Keratinocyte (primary cell): ENCODE data around the gene ZNF467. TPM values are rescaled to one million over a fixed set of nuclear protein-coding genes. Genes with fewer than 3 reads are reported as not detected.

Experiments used
- DNase-seq: peaks from one replicate; pipeline ENCODE4 v3.0.0-alpha.2; 2011; ENCODE audit warnings: low read depth, missing footprints, low spot score
- FAIRE-seq: peaks from 2 replicates; lab custom pipeline; 2011; peaks lifted over from hg19 to GRCh38; lab: Jason Lieb, UNC
- H2AFZ ChIP-seq: 2 replicates; pipeline ENCODE4 v1.6.0; 2012; ENCODE audit warnings: low read length, control low read depth, inconsistent platforms; ENCODE audit not compliant: control insufficient read depth
- H3K27ac ChIP-seq: 2 replicates; pipeline ENCODE4 v1.5.1; 2011; ENCODE audit warnings: low read length; ENCODE audit not compliant: control insufficient read depth, insufficient read depth
- H3K27me3 ChIP-seq: 3 replicates; pipeline ENCODE4 v1.6.0; 2011; ENCODE audit warnings: low read length; ENCODE audit not compliant: control insufficient read depth, insufficient read depth; ENCODE audit errors: extremely low read depth
- H3K36me3 ChIP-seq, 2 experiments: 2 replicates in 1 of 2; 3 replicates in 1 of 2; pipeline ENCODE4 v1.5.1; 2011; ENCODE audit warnings: low read length in 2 of 2, mild to moderate bottlenecking in 1 of 2; ENCODE audit not compliant: control insufficient read depth in 2 of 2, insufficient read depth in 2 of 2; ENCODE audit errors: extremely low read depth in 1 of 2
- H3K4me1 ChIP-seq: 3 replicates; pipeline ENCODE4 v1.5.1; 2011; ENCODE audit warnings: low read length; ENCODE audit not compliant: control insufficient read depth, insufficient read depth; ENCODE audit errors: extremely low read depth
- H3K4me2 ChIP-seq: 3 replicates; pipeline ENCODE4 v1.6.0; 2011; ENCODE audit warnings: low read depth, low read length; ENCODE audit not compliant: control insufficient read depth, insufficient read depth; ENCODE audit errors: extremely low read depth
- H3K4me3 ChIP-seq, 3 experiments: fragments of 200-600 bp in 1 of 3; sonication (generic) in 1 of 3; 2 replicates in 2 of 3; 3 replicates in 1 of 3; pipeline ENCODE4 v1.5.1; 2011 to 2016; ENCODE audit warnings: low read length in 3 of 3, mild to moderate bottlenecking in 3 of 3, control low read depth in 2 of 3, inconsistent platforms in 1 of 3, low read depth in 1 of 3, mixed read lengths in 1 of 3, mixed run types in 1 of 3, moderate library complexity in 1 of 3; ENCODE audit not compliant: control insufficient read depth in 2 of 3, insufficient read depth in 2 of 3; ENCODE audit errors: extremely low read depth in 1 of 3
- H3K79me2 ChIP-seq: 2 replicates; pipeline ENCODE4 v1.6.0; 2012; ENCODE audit warnings: low read length; ENCODE audit not compliant: control insufficient read depth, insufficient read depth
- H3K9ac ChIP-seq: 3 replicates; pipeline ENCODE4 v1.6.0; 2011; ENCODE audit warnings: low read length; ENCODE audit not compliant: control insufficient read depth, insufficient read depth; ENCODE audit errors: extremely low read depth
- H3K9me1 ChIP-seq: 3 replicates; pipeline ENCODE4 v1.6.0; 2011; ENCODE audit warnings: low read length; ENCODE audit not compliant: control insufficient read depth, insufficient read depth; ENCODE audit errors: extremely low read depth
- H3K9me3 ChIP-seq: 2 replicates; pipeline ENCODE4 v1.5.1; 2012; ENCODE audit warnings: low read depth, low read length; ENCODE audit not compliant: control insufficient read depth
- H4K20me1 ChIP-seq: 3 replicates; pipeline ENCODE4 v1.6.0; 2011; ENCODE audit warnings: low read length; ENCODE audit not compliant: control insufficient read depth, insufficient read depth; ENCODE audit errors: extremely low read depth
- EZH2 ChIP-seq: IDR thresholded peaks from one replicate; pipeline ENCODE4 v1.6.1; 2012; ENCODE audit warnings: inconsistent platforms, mild to moderate bottlenecking, low read length, moderate library complexity
- dilution Hi-C: fragments of 300-500 bp; cut with MboI; formaldehyde crosslinking; loops from one replicate; pipeline ENCODE4 v1.7.0; 2020; ENCODE audit warnings: low sequenced_read_pairs; ENCODE audit not compliant: extremely low pct_ligation_motif_present
- polyA plus RNA-seq, 5 experiments: library from polyadenylated mRNA; depleted of rRNA in 3 of 5; stranded (reverse) in 3 of 5; stranded (forward) in 1 of 5; unstranded in 1 of 5; fragments of >200 nt; gene quantifications; 1 replicate in 1 of 5; 2 replicates in 3 of 5; 3 replicates in 1 of 5; pipeline versions ENCODE4 v1.2.1 to v1.2.3, GENCODE V29; 2011 to 2012; ENCODE audit warnings: missing spikeins in 2 of 5, low read depth in 1 of 5, low replicate concordance in 1 of 5
- TF ChIP-seq, protein P1 (sequence below), 3 experiments: IDR thresholded peaks in 1 of 3; conservative IDR thresholded peaks in 1 of 3; optimal IDR thresholded peaks in 1 of 3; 2 replicates in 2 of 3; 3 replicates in 1 of 3; pipeline versions ENCODE3 to v1.5.1; 2011; ENCODE audit warnings: low read length in 3 of 3, mild to moderate bottlenecking in 3 of 3, moderate library complexity in 2 of 3, control low read depth in 1 of 3, inconsistent platforms in 1 of 3; ENCODE audit not compliant: insufficient read depth in 2 of 3; ENCODE audit errors: extremely low read depth in 1 of 3

The ZNF467 gene
- polyA plus RNA-seq, 1 donor (not counting 4 experiments of a cell fraction or from before 2014, with no cell fraction given), result 0.31 TPM

DNA sequence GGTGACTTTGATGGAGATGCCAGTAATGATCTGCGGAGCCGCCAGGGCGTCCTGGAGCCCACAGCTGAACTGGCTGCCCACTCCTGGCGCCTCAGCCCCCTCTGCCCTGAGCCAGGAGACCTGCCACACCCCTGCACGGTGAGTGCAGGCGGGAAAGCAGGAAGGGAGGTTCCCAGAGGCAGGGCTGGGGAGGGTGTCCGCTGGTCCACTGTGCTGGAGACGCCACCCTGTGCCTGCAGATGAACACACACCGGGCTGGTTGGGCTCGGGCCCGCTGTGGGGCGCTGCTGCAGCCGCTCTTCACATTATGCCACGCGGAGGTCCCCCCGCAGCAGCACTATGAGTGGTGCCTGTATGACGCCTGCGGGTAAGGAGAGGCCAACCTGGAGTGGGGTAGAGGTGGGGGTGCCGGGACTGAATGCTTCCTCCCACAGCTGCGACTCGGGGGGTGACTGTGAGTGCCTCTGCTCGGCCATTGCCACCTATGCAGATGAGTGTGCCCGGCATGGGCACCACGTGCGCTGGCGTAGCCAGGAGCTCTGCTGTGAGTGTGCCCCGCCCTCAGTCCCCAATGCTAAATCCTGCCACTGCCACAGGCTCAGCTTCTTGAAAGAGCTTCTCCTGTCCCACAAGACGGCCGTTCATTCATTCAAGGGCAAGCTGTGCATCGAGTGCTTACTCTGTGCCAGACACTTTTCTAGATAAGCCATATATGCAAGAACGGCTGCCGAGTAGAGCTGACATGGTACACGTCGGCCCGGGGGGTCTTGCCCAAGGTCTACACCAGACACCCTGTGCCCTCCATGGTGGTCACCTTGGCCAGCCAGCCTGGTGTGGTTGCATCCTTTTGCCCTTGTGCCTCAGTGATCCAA lies 14.3 kb upstream of the ZNF467 start:
- Histone ChIP-seq H3K36me3 (no peaks in the 10 kb centered on the region), H3K4me1 (peaks cover 2% of the 10 kb centered on the region), H3K4me2 (peak overlapping the region; percentile 29), H3K4me3 (no peak overlapping the region), H4K20me1 (no peaks in the 10 kb centered on the region), H3K9me1 (no peaks in the 10 kb centered on the region), H3K79me2 (no peaks in the 10 kb centered on the region), H3K9ac (no peak overlapping the region), H3K27ac (no peak overlapping the region), H3K27me3 (peaks cover 42% of the 10 kb centered on the region), H3K9me3 (no peaks in the 10 kb centered on the region), H2AFZ (no peak overlapping the region)
- DNase-seq (no peak), FAIRE-seq (no peak)
- dilution Hi-C loops, result no loop called here
- TF ChIP-seq EZH2, result no peak
- TF ChIP-seq, protein P1, sequence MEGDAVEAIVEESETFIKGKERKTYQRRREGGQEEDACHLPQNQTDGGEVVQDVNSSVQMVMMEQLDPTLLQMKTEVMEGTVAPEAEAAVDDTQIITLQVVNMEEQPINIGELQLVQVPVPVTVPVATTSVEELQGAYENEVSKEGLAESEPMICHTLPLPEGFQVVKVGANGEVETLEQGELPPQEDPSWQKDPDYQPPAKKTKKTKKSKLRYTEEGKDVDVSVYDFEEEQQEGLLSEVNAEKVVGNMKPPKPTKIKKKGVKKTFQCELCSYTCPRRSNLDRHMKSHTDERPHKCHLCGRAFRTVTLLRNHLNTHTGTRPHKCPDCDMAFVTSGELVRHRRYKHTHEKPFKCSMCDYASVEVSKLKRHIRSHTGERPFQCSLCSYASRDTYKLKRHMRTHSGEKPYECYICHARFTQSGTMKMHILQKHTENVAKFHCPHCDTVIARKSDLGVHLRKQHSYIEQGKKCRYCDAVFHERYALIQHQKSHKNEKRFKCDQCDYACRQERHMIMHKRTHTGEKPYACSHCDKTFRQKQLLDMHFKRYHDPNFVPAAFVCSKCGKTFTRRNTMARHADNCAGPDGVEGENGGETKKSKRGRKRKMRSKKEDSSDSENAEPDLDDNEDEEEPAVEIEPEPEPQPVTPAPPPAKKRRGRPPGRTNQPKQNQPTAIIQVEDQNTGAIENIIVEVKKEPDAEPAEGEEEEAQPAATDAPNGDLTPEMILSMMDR (optimal IDR thresholded peaks at IDR 0.05 in 1 of 3, IDR thresholded peaks at IDR 0.05 in 1 of 3, conservative IDR thresholded peaks at IDR 0.05 in 1 of 3; ENCODE audit: extremely low read depth in 1 of 3, insufficient read depth in 2 of 3, low read length in 3 of 3), result peak in 1 of 3 experiments; percentile 82

DNA sequence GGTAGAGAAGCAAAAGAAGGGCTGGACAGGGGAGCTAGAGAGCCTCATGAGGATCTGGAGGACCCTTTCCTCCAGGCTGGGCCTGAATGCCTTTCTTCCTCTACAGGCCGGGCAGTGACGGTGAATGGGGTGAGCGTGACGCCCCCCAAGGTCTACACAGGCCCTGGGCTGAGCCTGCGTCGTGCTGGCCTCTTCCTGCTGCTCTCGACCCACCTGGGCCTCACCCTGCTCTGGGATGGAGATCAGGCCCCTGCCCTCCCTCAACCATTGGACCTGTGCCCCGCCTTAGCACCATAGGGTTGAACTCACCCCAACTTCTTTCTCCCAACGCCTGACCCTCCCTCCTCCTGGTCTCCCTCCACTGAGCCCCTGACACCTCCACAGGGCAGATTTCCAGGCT lies 12.6 kb upstream of the ZNF467 start:
- H3K9me1 ChIP-seq, result no peaks in the 10 kb centered on the region
- no peaks in the 10 kb centered on the region for H4K20me1 ChIP-seq
- no peak overlapping the region for H3K4me2 ChIP-seq
- no peak for TF ChIP-seq EZH2
- TF ChIP-seq, protein P1 (optimal IDR thresholded peaks at IDR 0.05 in 1 of 3, IDR thresholded peaks at IDR 0.05 in 1 of 3, conservative IDR thresholded peaks at IDR 0.05 in 1 of 3; ENCODE audit: extremely low read depth in 1 of 3, insufficient read depth in 2 of 3, low read length in 3 of 3), result no peak
- peaks cover 2% of the 10 kb centered on the region for H3K4me1 ChIP-seq
- dilution Hi-C loops, result no loop called here
- no peak overlapping the region for H2AFZ ChIP-seq
- no peaks in the 10 kb centered on the region for H3K36me3 ChIP-seq
- H3K9ac ChIP-seq, result no peak overlapping the region
- FAIRE-seq (no peak), DNase-seq (no peak)
- H3K4me3 ChIP-seq, result no peak overlapping the region
- no peak overlapping the region for H3K27ac ChIP-seq
- peaks cover 36% of the 10 kb centered on the region for H3K27me3 ChIP-seq
- no peaks in the 10 kb centered on the region for H3K79me2 ChIP-seq
- no peaks in the 10 kb centered on the region for H3K9me3 ChIP-seq
